Activated gamma-delta T cell treated with anti-CD3 and anti-CD28 coated beads, Interleukin-2, amount 50 U/mL, for 16 hours (primary cell): ENCODE results near the gene COL20A1.
"Not testable (repeated sequence)": the region's sequence is repeated elsewhere in the genome, so short reads cannot be mapped to it uniquely, and the experiment has no call there.

ENCODE experiments used
- DNase-seq: peaks from one replicate; pipeline ENCODE4 v3.0.0-alpha.2; 2020; ENCODE audit warnings: low read depth

The COL20A1 gene

GRCh38 chr20:63292904-63293303 lies at the start of gene COL20A1:
Gene COL20A1, plus strand, starts transcription at chr20:63293186. Its CDS starts 1,922 bp downstream, at chr20:63295108.
- DNase-seq = no peak

DNA sequence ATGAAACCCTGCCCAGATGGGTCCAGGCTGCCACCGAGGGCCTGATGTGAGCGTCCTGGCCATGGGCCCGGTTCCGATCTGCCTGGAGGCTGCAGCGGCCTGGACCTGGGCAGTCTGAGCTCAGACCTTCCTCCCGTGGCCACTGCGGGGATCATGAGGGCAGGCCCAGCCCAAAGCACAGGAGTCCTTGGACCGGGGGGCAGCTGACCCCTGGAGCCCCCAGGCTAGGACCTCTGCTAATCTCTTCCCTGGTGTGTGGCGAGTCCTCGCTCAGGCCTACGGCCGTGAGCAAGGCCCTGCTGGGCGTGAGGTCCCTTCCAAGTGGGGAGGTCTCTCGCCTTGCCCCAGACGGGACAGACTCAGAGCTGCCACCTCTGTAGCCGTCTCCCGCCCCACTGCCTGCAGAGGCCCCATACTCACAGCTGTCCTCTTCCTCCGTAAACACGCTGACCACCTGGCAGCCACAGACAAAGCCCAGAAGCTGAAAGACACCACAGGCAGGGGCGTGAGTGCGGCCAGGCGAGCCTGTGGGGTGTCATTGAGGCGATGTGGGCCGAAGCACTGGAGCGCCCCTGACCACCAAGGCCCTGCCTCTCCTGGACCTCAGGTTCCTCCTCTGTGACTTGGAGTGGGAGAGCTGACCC lies 49.3 kb upstream of the COL20A1 start:
- no peak for DNase-seq

DNA sequence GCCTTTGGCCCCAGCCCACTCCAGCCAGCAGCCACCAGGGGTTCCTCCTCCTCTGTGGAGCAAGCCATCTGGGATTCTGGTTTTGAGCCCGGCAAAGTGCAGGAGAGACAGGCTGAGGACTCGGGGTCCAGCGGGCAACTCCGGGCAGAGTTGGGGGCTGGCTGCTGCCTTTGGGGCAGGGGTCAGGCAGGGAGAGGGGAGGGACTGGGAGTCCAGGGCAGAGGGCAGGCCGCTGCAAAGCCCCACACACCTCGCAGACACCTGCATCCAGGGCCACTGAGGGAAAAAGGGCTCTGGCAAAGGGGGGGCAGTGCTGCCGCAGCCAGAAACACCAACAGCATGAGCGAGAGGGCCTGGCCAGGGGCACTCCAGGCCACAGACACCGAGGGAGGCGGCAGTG lies 48.5 kb upstream of the COL20A1 start:
- DNase-seq = no peak

DNA sequence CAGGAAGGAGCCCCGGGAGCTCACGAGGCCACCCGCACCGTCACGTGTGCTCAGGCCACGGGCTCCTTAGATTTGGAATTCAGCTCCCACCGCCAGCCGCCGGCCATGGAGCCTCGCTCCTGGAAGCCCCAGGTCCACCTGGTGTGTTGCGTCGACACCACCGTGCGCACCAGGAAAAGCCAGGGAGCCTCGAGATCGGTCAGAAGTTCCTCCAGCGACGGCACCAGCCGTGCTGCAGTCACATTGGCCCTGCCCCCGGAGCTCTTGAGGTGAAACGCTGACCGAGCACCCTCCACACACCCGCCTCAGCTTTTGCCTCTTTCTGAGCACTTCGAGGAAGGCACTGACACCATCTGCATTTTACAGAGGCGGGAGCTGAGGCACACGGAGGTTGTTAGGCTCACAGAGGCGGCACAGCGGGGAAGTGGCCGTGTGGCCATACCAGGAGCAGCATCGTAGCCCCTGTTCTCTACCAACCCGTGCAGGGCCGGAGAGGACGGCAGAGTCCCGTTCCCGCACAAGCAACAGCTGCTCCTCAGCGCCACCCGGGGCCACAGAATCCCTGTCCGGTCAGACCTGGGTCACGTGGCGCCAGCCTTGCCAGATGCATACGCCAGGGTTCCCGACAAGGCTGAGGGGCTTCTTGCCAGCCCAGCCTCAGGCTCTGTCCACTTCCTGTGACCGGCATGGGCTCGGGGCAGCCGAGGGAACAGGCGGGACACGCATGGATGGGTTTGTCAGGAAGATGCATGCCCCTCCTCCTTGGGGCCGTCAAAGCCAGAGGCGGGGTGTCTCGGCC lies 46.3 kb upstream of the COL20A1 start:
- DNase-seq = no peak

- DNase-seq = no peak
These were observed 45.2 kb upstream of the COL20A1 start for GRCh38 chr20:63247671-63248228.

DNA sequence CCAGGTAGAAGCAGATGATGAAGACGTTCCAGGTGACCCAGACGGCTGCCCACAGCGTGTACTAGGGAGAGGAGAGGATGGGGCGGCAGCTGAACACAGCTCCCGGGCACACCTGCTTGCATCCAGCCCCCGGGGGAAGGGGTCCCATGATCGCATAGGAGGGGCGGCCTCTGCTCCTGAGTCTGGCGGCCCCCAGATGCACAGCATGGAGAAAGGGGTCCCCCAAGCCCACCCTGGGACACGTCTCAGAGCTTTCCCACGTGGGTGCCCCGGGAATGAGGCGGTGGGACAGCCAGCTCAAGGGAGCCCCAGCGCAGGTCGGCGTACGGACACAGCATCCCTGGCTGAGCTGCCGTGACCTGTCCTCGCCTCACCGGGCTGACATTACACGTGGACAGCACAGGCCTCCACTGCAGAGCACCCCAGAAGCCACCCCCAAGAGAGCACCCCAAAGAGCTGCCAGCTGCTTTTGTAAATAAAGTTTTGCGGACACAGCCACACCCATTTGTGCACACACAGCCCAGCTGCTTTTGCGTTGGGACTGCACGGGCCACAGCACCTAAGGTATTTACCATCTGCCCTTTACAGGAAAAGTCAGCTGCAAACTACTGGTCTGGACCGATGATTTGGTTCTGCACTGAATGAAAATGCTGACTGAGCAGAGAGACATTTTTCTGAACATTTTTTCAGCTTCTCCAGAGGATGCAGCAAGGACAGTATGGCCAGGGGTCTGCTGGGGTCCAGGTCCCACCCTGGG lies 44.0 kb upstream of the COL20A1 start:
- DNase-seq = no peak

GRCh38 chr20:63249891-63250290 lies 43.1 kb upstream of the COL20A1 start:
- no peak for DNase-seq

- DNase-seq = not testable (repeated sequence)
These were observed 41.6 kb upstream of the COL20A1 start for GRCh38 chr20:63251350-63251749.

GRCh38 chr20:63252284-63252711 lies 40.7 kb upstream of the COL20A1 start:
- no peak for DNase-seq

GRCh38 chr20:63253065-63253437 lies 39.9 kb upstream of the COL20A1 start:
- DNase-seq = no peak

GRCh38 chr20:63253438-63254231 lies 39.4 kb upstream of the COL20A1 start:
- no peak for DNase-seq

GRCh38 chr20:63254232-63254605 lies 38.8 kb upstream of the COL20A1 start, which contains the start of gene NKAIN4:
Gene NKAIN4, minus strand, starts transcription at chr20:63254463. Its CDS starts 13 bp downstream, at chr20:63254450.
- DNase-seq = no peak

DNA sequence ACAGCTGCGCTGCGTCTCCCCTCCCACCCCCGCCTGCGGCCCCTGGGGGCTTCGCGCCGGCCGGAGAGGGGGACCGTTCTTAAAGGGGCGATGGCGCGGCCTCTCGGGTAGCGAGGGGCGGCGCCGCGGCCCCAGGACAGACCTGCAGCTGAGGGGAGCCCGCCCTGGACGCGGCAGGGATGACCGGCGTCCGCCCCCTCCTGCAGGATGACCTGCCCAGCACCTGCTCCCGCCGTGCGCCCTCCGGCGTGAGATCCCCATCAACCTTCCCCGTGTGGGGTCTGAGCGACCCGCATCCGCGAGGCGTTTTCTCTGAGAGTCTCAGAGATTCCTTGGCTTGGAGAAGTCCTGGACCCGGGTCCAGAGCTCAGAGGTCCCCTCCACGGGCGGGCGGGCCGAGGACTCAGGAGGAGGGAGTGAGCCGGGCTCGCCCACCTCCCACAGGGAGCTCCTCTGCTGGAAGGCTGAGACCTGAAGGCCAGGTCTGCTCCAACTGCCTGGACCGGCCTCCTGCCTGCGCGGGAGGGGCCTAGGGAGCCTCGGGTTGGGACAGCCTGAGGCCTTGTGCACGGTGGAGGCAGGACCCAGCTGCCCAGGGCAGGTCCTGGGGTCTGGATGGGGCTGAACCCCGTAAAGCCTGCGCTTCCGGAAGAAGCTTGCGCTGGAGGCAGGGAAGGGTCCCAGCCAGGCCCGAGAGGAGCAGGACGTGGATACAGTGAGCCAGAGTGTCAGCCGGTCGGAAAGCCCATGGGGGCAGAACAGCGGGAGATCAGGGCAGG lies 38.2 kb upstream of the COL20A1 start:
- DNase-seq = no peak

- DNase-seq = no peak
These were observed 36.9 kb upstream of the COL20A1 start for GRCh38 chr20:63255931-63256704.

- no peak for DNase-seq
These were observed 36.0 kb upstream of the COL20A1 start for GRCh38 chr20:63256954-63257353.

- DNase-seq = no peak
These were observed 35.4 kb upstream of the COL20A1 start for GRCh38 chr20:63257629-63258028.

DNA sequence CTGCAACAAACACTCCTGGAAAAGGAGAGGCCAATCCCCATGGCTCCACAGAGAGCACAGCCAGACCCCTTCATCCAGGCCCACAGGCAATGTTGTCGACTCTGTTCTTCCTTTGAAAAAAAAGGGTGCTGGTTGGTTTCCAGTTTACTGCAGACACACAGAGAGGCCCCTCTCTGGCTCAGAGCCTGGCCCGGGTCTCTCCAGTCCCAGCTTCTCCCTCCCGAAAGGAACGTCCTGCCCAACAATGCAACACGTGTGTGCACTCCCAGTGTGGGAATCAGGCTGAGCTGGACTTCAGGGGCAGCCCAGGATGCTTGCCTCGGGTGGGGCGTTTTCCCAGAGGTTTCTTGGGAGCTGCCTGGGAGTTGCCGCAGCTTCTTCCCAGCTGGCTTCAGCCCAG lies 34.2 kb upstream of the COL20A1 start:
- DNase-seq = no peak

- DNase-seq = no peak
These were observed 33.1 kb upstream of the COL20A1 start for GRCh38 chr20:63259734-63260460.

DNA sequence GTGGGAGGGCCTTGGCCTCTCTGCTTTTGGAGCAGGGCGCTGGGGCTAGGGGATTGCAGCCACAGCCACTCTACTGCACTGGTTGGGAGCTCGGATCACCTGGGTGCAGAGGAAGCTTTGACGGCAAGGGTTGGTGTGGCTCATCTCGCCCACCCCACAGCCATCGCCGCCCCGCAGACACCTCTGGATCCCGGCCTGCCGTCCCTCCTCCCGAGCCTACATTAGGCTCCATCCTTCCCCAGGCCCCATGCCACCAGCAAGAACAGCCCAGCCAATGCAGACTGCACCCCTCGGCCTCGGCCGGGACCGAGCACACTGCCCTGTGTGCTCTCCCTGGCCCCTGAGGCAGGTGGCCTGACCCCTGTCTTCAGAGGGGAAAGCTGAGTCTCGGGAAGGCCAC lies 32.5 kb upstream of the COL20A1 start:
- no peak for DNase-seq
